HG02981 (cell line): ENCODE measurements around the gene TAF1D.

Experiments used
- ATAC-seq: cut with Tn5 transposase; IDR thresholded peaks from one replicate; pipeline ENCODE4 v1.9.1; 2021; ENCODE audit warnings: mild to moderate bottlenecking, moderate library complexity; ENCODE audit not compliant: unreplicated experiment

The TAF1D gene

GRCh38 chr11:93727985-93728791 is 13.1 kb downstream of the TAF1D start:
- no peak for ATAC-seq

- no peak for ATAC-seq
These were observed 17.2 kb downstream of the TAF1D start for GRCh38 chr11:93724089-93724488.

- ATAC-seq = no peak
These were observed 20.8 kb downstream of the TAF1D start for GRCh38 chr11:93720522-93720921.

- ATAC-seq = no peak
These were observed 22.0 kb downstream of the TAF1D start for GRCh38 chr11:93719310-93719709.

GRCh38 chr11:93718057-93718563 is 23.2 kb downstream of the TAF1D start:
- ATAC-seq = peak; percentile 88

GRCh38 chr11:93717501-93717900 is 23.8 kb downstream of the TAF1D start:
- ATAC-seq = no peak

- ATAC-seq = no peak
These were observed 25.4 kb downstream of the TAF1D start for GRCh38 chr11:93715797-93716396.

GRCh38 chr11:93712678-93713077 is 28.6 kb downstream of the TAF1D start:
- no peak for ATAC-seq

GRCh38 chr11:93710239-93710638 is 31.1 kb downstream of the TAF1D start:
- no peak for ATAC-seq

GRCh38 chr11:93704237-93704636 is 37.1 kb downstream of the TAF1D start:
- ATAC-seq = no peak

- no peak for ATAC-seq
These were observed 40.5 kb downstream of the TAF1D start for GRCh38 chr11:93700830-93701229.

GRCh38 chr11:93697611-93698010 is 43.7 kb downstream of the TAF1D start:
- ATAC-seq = no peak

- no peak for ATAC-seq
These were observed 46.7 kb downstream of the TAF1D start for GRCh38 chr11:93694557-93694956.

- ATAC-seq = no peak
These were observed 47.2 kb downstream of the TAF1D start for GRCh38 chr11:93694109-93694508.

- ATAC-seq = peak; percentile 72
These were observed 52.1 kb downstream of the TAF1D start for GRCh38 chr11:93689240-93689639.

- no peak for ATAC-seq
These were observed 54.5 kb downstream of the TAF1D start for GRCh38 chr11:93686812-93687211.

- ATAC-seq = no peak
These were observed 55.1 kb downstream of the TAF1D start for GRCh38 chr11:93686226-93686625.
